Suppressor macrophage treated with lipopolysaccharide for 1 hour (primary cell): ENCODE measurements around the gene RGS7.
"Not testable (repeated sequence)": the region's sequence is repeated elsewhere in the genome, so short reads cannot be mapped to it uniquely, and the experiment has no call there.

Source experiments
- DNase-seq, 3 donors: peaks; one replicate each; pipeline ENCODE4 v3.0.0-alpha.2; 2020 to 2022

The RGS7 gene

DNA sequence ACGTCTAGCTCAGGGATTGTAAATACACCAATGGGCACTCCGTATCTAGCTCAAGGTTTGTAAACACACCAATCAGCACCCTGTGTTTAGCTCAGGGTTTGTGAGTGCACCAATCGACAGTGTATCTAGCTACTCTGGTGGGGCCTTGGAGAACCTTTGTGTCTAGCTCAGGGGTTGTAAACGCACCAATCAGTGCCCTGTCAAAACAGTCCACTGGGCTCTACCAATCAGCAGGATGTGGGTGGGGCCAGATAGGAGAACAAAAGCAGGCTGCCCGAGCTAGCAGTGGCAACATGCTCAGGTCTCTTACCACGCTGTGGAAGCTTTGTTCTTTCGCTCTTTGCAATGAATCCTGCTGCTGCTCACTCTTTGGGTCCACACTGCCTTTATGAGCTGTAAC is 593.9 kb downstream of the RGS7 start:
- DNase-seq: not testable (repeated sequence)

DNA sequence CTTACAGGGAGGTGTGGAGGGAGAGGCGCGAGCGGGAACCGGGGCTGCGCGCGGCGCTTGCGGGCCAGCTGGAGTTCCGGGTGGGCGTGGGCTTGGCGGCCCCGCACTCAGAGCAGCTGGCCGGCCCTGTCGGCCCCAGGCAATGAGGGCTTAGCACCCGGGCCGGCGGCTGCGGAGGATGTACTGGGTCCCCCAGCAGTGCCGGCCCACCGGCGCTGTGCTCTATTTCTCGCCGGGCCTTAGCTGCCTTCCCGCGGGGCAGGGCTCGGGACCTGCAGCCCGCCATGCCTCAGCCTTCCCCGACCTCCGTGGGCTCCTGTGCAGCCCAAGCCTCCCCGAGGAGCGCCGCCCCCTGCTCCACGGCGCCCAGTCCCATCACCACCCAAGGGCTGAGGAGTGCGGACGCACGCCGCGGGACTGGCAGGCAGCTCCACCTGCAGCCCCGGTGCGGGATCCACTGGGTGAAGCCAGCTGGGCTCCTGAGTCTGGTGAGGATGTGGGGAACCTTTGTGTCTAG is 594.5 kb downstream of the RGS7 start:
- DNase-seq: not testable (repeated sequence)

DNA sequence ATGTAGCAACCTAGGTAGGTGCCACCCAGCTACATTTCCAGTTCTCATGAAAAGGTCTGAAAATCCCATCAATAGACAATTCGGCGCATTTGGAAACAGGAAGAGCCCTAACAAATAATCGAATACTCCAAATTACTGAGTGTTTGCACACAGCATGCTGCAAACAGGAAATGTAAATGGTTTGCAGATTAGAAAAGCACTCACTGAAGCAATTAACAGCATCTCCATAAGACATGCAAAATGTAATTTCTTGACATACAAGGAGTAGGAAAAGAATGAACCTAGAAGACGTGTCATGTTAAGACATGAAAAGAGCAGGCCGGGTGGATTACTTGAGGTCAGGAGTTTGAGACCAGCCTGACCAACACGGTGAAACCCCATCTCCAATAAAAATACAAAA is 598.2 kb downstream of the RGS7 start:
- DNase-seq: not testable (repeated sequence)

DNA sequence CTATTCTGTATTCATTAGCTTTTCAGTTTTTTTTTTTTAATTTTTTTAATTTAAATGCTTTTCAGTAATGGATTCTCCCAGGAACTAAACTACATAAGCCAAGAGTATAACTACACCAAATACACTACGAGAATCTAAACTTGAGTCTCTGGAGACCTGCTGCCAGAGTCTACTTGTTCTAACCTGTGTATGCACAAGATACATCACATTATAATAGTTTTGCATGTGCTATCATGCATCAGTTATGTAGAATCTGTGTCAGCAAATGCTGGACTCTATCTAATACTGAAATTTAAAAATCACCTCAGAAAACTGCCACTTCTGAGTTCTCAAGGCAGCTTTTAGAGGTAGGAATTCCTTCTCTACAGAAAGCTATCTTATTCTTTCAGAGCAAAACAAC is 598.7 kb downstream of the RGS7 start:
- no peak for DNase-seq

- no peak for DNase-seq
Measured at GRCh38 chr1:240747907-240748306, 609.1 kb downstream of the RGS7 start.

DNA sequence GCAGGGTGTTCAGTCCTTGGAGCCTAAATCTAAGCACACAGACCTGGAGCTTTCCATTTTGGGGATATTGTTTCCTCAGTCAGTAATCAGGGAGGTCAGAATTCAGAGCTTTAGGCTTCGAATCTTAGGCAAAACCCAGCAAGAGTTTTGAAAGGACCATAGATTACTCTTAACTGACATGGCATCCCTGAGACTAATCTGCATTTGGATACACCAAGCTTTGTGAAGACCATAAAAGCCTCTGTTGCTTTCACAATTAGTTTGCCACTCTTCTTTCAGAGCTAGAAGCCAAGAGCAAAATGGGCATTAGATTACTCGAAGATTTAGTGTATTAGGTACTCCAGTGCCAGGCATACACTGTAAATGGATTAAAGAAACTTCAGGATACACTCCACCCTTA is 613.3 kb downstream of the RGS7 start:
- no peak for DNase-seq

GRCh38 chr1:240739754-240740153 is 617.3 kb downstream of the RGS7 start:
- DNase-seq: no peak

DNA sequence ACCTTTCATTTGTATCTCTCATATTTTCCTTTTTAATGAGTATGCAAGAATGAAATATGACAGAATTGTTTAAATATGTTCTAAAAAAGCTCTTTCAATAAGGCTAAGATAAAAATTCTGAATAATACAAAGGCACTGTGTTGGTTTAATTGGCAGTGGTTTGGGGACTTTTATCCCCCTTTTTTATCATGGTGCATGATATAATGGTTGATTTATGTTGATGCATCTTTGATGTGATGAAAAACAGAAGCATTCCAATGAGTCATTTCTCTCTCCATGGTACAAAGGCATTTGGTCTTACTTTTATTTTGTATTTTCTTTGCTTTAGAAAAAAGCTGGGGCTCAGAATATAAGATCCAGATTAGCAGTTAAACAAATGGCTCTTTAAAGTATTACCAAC is 617.9 kb downstream of the RGS7 start:
- no peak for DNase-seq

- DNase-seq: no peak
Measured at GRCh38 chr1:240737766-240738265, 619.2 kb downstream of the RGS7 start.

- DNase-seq: no peak
Measured at GRCh38 chr1:240737298-240737697, 619.7 kb downstream of the RGS7 start.

GRCh38 chr1:240734705-240735104 is 622.3 kb downstream of the RGS7 start:
- DNase-seq: not testable (repeated sequence)

DNA sequence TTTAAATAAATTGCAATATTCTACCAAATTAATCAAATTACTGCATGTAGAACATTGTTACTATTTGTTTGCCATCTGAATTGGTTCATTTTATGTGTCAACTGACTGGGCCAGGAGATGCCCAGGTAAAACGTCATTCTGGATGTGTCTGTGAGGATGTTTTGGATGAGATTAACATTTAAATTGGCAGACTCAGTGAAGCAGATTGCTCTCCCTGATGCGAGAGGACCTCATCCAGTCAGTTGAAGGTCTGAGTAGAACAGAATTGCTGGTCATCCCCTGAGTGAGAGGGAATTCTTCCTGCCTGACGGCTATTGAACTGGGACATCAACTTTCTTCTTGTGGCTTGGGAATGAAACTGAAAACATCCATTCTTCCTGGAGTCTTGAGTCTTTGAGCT is 623.0 kb downstream of the RGS7 start:
- DNase-seq: no peak

GRCh38 chr1:240732390-240732789 is 624.6 kb downstream of the RGS7 start:
- peak; percentile 21 to 50 (median 36) for DNase-seq
